ENCODE measurements around the gene FAM13C.

DNA sequence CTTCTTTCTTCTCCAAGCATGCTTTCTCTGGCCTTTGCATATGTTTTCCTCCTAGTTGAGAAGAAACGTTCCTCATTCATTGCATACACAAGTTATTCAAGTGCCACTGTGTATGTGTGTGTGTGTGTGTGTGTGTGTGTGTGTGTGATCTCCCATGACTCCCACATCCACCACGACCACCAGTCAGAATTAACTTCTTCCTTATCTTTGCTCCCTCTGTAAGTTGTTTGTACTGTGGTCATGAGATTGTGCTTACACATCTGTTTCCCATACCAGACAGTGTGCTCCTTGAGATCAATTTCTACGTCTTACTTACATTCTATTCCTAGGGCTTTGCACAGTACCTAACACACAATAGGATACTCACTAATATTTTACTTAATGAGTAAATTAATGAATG, 22.4 kb upstream of the FAM13C start:
- TF ChIP-seq, protein P1, sequence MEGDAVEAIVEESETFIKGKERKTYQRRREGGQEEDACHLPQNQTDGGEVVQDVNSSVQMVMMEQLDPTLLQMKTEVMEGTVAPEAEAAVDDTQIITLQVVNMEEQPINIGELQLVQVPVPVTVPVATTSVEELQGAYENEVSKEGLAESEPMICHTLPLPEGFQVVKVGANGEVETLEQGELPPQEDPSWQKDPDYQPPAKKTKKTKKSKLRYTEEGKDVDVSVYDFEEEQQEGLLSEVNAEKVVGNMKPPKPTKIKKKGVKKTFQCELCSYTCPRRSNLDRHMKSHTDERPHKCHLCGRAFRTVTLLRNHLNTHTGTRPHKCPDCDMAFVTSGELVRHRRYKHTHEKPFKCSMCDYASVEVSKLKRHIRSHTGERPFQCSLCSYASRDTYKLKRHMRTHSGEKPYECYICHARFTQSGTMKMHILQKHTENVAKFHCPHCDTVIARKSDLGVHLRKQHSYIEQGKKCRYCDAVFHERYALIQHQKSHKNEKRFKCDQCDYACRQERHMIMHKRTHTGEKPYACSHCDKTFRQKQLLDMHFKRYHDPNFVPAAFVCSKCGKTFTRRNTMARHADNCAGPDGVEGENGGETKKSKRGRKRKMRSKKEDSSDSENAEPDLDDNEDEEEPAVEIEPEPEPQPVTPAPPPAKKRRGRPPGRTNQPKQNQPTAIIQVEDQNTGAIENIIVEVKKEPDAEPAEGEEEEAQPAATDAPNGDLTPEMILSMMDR (IDR thresholded peaks at IDR 0.05) = no peak
- TF ChIP-seq POLR2A (IDR thresholded peaks at IDR 0.05) (no peak), POLR2AphosphoS5 (IDR thresholded peaks at IDR 0.05) (no peak), EP300 (IDR thresholded peaks at IDR 0.05) (no peak)
